OCI-LY3 (cell line): Measurements from ENCODE around the gene FAM53B.

Experiments used
- H2AFZ ChIP-seq: fragments of 200-600, 300-600 bp; shearing (Covaris generic); 2 replicates; pipeline ENCODE4 v1.6.0; 2014; ENCODE audit warnings: antibody characterized with exemption, low read depth, low read length
- H3K27ac ChIP-seq: fragments of 200-600, 300-600 bp; sonication (generic); 2 replicates; pipeline ENCODE4 v1.5.1; 2014; ENCODE audit warnings: mild to moderate bottlenecking, low read length, moderate library complexity, mixed read lengths
- H3K27me3 ChIP-seq: fragments of 200-600, 300-600 bp; sonication (generic); 2 replicates; pipeline ENCODE4 v1.6.1; 2014; ENCODE audit warnings: low read depth, low read length, mixed read lengths
- H3K36me3 ChIP-seq: fragments of 200-600, 300-600 bp; sonication (generic); replicated peaks from 2 replicates; pipeline ENCODE3; 2014; ENCODE audit warnings: low read depth, low read length, mixed read lengths
- H3K4me1 ChIP-seq: fragments of 300-600, 200-600 bp; sonication (generic); 2 replicates; pipeline ENCODE4 v1.6.1; 2014; ENCODE audit warnings: low read length, mixed read lengths
- H3K4me2 ChIP-seq: fragments of 200-600, 300-600 bp; sonication (generic); 2 replicates; pipeline ENCODE4 v1.6.1; 2014; ENCODE audit warnings: low read length, mixed read lengths
- H3K4me3 ChIP-seq: fragments of 300-600, 200-600 bp; sonication (generic); 2 replicates; pipeline ENCODE4 v1.5.1; 2014; ENCODE audit warnings: antibody characterized with exemption, mild to moderate bottlenecking, low read length, moderate library complexity
- H3K79me2 ChIP-seq: fragments of 300-600, 200-600 bp; shearing (Covaris generic); 2 replicates; pipeline ENCODE4 v1.6.1; 2014; ENCODE audit warnings: mild to moderate bottlenecking, low read length, mixed read lengths
- H3K9ac ChIP-seq: fragments of 300-600, 200-600 bp; shearing (Covaris generic); 2 replicates; pipeline ENCODE4 v1.6.0; 2014; ENCODE audit warnings: mild to moderate bottlenecking, low read length, moderate library complexity
- H3K9me3 ChIP-seq: fragments of 200-600, 300-600 bp; shearing (Covaris generic); 2 replicates; pipeline ENCODE4 v1.6.1; 2014; ENCODE audit warnings: low read length, mixed read lengths; ENCODE audit not compliant: insufficient read depth
- H4K20me1 ChIP-seq: fragments of 200-600, 300-600 bp; sonication (generic); 2 replicates; pipeline ENCODE4 v1.6.1; 2016; ENCODE audit warnings: low read length, mixed read lengths; ENCODE audit not compliant: insufficient read depth
- CTCF ChIP-seq: fragments of 200-600, 300-600 bp; sonication (generic); IDR thresholded peaks from 2 replicates; pipeline ENCODE4 v1.5.1; 2014; ENCODE audit warnings: antibody characterized with exemption, low read length, low read depth
- EZH2phosphoT487 ChIP-seq: fragments of 200-600 bp; shearing (Covaris generic); IDR thresholded peaks from 2 replicates; pipeline ENCODE4 v1.6.1; 2018; ENCODE audit warnings: antibody characterized with exemption, mixed run types, low read depth

FAM53B gene

GRCh38 chr10:124745252-124745651 lies 1.1 kb upstream of the FAM53B start:
- no peak overlapping the region for H2AFZ ChIP-seq
- H3K27ac ChIP-seq, result no peak overlapping the region
- H3K27me3 ChIP-seq, result no peaks in the 10 kb centered on the region
- H3K4me3 ChIP-seq, result no peak overlapping the region
- H3K4me2 ChIP-seq, result peak overlapping the region; percentile 62; the same call in 1 of the 2 replicates
- no peaks in the 10 kb centered on the region for H4K20me1 ChIP-seq
- TF ChIP-seq EZH2phosphoT487, result no peak
- TF ChIP-seq CTCF, result no peak
- H3K79me2 ChIP-seq, result peaks cover 28% of the 10 kb centered on the region
- peaks cover 4% of the 10 kb centered on the region for H3K36me3 ChIP-seq
- no peak overlapping the region for H3K9ac ChIP-seq
- H3K9me3 ChIP-seq, result no peaks in the 10 kb centered on the region
- peaks cover 31% of the 10 kb centered on the region for H3K4me1 ChIP-seq

- Histone ChIP-seq H3K27me3 (no peaks in the 10 kb centered on the region), H3K9ac (peak overlapping the region; percentile 98), H3K36me3 (peaks cover 7% of the 10 kb centered on the region), H3K4me3 (peak overlapping the region; percentile 99), H2AFZ (no peak overlapping the region; the same call in 1 of the 2 replicates), H3K4me2 (peak overlapping the region; percentile 98), H3K27ac (peak overlapping the region; percentile 97), H3K4me1 (peaks cover 38% of the 10 kb centered on the region), H4K20me1 (no peaks in the 10 kb centered on the region), H3K9me3 (no peaks in the 10 kb centered on the region), H3K79me2 (peaks cover 46% of the 10 kb centered on the region)
- TF ChIP-seq CTCF (no peak), EZH2phosphoT487 (no peak)
Observed at GRCh38 chr10:124743191-124744101, 732 bp downstream of the FAM53B start.

- Histone ChIP-seq H3K9me3 (no peaks in the 10 kb centered on the region), H3K4me1 (peaks cover 46% of the 10 kb centered on the region), H3K27ac (peak overlapping the region; percentile 97), H3K27me3 (no peaks in the 10 kb centered on the region), H4K20me1 (peaks cover 4% of the 10 kb centered on the region; the same call in 1 of the 2 replicates), H3K79me2 (peaks cover 54% of the 10 kb centered on the region), H2AFZ (no peak overlapping the region), H3K4me2 (peak overlapping the region; percentile 98), H3K4me3 (peak overlapping the region; percentile 99), H3K36me3 (peaks cover 3% of the 10 kb centered on the region), H3K9ac (peak overlapping the region; percentile 98)
- TF ChIP-seq EZH2phosphoT487 (no peak), CTCF (no peak)
Observed at GRCh38 chr10:124742413-124743190, 1.6 kb downstream of the FAM53B start.

- TF ChIP-seq CTCF (no peak), EZH2phosphoT487 (no peak)
- Histone ChIP-seq H3K27me3 (no peaks in the 10 kb centered on the region), H3K9me3 (no peaks in the 10 kb centered on the region), H3K4me2 (peak overlapping the region; percentile 98), H3K36me3 (peaks cover 3% of the 10 kb centered on the region), H4K20me1 (peaks cover 11% of the 10 kb centered on the region; the same call in 1 of the 2 replicates), H3K4me1 (peaks cover 52% of the 10 kb centered on the region), H2AFZ (no peak overlapping the region), H3K79me2 (peaks cover 61% of the 10 kb centered on the region), H3K9ac (peak overlapping the region; percentile 98), H3K4me3 (peak overlapping the region; percentile 99), H3K27ac (peak overlapping the region; percentile 97)
Observed at GRCh38 chr10:124741922-124742412, 2.2 kb downstream of the FAM53B start.
